GM19240 (cell line): Measurements from ENCODE around the gene CLSTN1.

Source experiments
- DNase-seq: peaks from one replicate; pipeline ENCODE4 v3.0.0; 2011; ENCODE audit warnings: low spot score; ENCODE audit not compliant: insufficient read length

The CLSTN1 gene

DNA sequence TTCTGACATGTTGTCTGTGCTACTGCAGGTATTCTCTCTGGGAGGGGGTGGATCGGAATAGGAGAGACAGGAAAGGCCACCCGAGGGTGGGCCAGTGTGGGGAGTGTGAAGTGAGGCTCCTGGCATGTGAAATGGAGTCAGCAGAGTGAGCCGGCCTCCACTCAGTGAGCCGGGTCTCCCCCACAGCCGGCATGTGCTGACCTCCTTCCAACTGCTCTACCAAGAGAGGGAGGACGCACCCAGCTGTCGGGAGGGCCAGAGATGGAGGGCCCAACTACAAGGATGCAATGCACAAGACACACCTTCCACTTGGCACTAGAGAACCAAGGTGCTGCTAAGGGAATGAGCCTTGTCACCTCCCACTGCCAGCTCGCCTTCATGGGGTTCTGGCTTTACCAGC, 28.2 kb upstream of the CLSTN1 start:
- DNase-seq: no peak

GRCh38 chr1:9850442-9851162, 26.8 kb upstream of the CLSTN1 start:
- no peak for DNase-seq

DNA sequence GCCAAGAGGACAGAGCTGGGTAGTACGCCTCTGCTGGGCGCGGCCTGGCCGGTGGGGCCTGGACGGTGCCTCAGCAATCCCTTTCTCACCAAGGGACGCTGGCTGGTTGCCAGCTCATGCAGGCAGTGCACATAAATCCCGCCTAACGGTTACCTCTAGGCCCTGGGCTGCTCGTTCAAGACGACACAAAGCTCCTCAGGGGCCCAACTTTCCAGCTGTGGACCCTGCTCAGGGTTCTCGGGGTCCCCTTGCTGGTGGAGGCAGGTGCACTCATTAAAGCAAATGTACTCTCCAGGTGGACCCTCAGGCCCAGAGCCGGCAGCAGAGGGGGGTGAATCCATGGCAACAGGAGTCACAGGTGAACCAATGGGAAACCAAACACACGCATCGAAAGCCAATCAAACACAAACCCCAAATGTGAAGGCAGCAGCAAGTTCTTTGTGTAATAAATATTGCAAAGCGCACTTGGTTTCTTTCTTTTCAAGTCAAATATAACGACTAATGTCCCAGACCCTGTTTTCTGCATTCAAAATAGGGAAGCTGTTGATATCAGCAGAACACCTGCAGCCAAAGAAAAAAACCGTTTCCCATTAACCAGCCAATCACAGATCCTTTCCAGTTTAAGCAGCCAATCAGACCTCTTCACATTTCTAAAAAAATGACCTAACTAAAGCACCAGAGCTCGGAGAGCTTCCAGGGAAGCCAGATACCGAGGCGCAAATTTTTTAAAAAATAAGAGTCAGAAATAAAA, 26.1 kb upstream of the CLSTN1 start:
- DNase-seq: peak; percentile 62

GRCh38 chr1:9848022-9848421, 24.3 kb upstream of the CLSTN1 start:
- no peak for DNase-seq

DNA sequence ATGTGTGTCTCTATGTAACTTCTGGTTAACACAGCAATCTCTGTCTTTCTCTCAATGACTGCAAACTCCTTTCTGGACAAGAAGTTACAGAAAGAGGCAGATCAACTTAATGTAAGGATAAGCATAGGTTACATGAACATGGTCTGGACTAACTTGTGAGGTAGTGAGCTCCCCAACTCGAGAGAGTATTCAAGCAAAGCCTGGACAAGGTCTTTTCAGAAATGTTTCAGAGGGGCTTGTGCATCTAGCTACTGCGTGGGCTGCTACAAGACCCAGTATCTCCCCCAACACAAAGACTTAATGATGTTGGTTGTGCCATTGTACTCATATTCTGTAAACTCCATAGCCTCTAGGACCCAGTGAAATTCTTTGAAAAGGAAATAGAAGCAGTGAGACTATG, 23.5 kb upstream of the CLSTN1 start:
- no peak for DNase-seq

- no peak for DNase-seq
Observed at GRCh38 chr1:9846611-9847171, 22.9 kb upstream of the CLSTN1 start.

DNA sequence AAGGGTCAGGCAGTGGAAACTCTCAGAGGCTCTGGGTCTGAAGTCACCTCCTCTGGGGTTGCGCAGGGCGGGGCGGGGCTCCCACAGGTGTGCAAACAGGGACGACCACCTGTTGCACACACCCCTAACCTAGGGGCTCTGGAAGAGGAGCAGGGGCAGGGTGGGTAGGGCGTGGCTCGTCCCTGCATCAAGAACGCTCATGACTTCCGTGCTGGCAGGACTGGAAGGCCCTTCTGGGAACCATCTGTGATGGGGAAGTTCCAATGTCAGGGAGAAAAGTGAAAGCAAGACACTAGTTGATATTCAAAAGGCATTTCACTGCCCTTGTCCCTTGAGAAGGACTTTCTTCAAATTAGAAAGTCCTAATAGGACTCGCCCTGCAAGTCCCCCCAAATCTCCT, 22.1 kb upstream of the CLSTN1 start:
- DNase-seq: no peak

DNA sequence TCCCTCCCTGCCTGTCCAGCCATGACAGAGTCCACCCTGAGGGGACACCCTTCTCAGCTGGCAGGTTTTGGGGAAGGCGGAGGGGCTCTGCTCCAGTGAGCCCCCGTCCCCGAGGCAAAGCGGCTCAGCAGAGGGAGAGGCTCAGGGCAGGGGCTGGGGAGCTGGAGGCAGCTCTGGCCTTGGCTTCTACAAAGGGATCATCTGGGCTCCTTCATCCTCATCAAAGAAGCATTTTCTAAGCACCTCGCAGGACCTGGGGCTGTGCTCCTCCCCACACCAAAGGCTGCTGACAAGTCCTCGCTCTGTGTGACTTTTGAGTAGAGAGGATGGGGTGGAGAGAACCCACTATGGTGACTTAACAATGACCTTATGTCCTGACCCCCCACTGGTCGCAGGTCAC, 21.0 kb upstream of the CLSTN1 start:
- no peak for DNase-seq

DNA sequence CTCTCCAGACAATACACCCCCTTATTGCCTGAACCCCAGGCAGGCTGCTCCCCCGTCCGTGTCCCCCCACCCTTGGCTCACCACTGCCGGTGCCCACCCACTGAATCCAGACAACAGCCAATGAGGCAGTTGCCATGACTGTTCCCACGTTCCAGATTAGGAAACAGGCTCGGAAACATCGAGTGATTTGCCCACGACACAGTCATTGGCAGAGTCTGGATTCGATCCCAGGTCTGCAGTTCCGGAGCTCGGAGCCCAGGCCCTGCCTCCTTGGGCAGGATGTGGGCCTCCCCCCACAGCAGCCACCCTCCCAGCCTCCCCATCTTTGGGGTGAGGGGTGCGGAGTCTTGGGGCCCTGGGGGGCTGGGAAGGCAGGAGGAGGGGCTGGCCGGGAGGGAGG, 20.3 kb upstream of the CLSTN1 start:
- DNase-seq: no peak

GRCh38 chr1:9843576-9843945, 19.8 kb upstream of the CLSTN1 start:
- DNase-seq: no peak

DNA sequence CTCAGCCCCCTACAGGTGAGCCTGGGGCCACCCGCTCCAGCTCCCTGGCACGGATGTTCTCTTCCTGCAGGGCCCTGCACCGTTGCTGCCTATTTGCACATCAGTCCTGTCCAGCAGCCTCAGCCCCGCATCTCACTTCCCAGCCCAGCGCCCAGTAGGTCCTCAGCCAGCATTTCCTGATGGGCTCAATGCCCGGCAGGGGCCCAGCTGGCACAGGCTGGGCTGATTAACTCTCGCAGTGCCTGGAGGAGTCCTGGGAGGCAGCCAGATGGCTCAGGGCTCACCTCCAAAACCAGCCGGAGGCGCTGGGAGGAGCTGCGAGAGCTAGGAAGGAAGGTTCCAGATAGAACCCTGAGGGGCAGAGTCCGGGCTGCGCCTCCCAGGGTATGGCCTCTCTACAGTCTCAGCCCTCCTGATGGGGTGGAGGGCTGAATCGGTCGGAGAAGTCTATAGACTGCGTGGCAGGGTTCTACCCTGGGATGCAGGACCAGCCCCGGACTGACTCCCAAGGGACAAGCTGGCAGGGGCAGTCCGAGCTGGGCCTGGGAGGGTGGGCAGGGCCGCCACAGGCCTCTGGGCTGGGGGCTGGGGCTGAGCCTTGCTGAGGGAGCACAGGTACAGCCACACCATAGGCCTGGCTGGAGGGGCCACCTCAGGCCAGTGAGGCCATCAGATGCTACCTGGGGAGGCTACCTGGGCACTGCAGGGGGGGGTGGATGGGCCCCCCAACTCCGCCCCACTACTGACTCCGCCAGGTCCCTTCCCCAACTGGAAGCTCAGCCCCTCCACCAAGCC, 19.2 kb upstream of the CLSTN1 start:
- no peak for DNase-seq

DNA sequence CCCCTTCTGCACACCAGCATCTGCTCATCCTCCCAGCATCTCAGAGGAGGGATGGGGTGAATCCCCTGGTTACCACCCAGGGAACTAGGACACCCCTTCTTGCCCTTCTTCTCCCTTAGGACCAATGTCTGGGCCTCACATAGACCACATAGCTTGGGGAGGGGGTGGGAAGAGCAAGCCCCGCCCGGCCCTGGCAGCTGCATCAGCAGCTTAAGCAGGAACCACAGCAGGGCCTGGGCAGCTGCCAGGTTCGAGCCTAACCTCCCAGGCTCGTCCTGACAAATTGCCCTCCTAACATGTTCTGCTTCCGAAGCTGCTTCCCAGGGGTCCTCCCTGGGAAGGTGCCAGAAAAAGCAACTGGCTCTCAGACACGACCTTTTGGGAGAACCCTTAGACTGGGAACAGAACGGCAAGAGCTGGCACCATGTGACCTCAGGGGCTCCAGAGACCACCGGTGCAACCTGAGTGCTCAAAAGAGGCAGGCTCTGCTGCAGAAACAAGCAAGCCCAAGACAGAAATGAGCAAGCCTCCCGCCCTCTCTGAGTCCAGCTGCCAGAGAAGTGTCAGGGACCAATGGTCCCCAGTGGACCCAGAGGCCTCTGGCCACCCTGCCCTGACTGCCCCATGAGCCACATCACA, 18.4 kb upstream of the CLSTN1 start:
- DNase-seq: no peak

DNA sequence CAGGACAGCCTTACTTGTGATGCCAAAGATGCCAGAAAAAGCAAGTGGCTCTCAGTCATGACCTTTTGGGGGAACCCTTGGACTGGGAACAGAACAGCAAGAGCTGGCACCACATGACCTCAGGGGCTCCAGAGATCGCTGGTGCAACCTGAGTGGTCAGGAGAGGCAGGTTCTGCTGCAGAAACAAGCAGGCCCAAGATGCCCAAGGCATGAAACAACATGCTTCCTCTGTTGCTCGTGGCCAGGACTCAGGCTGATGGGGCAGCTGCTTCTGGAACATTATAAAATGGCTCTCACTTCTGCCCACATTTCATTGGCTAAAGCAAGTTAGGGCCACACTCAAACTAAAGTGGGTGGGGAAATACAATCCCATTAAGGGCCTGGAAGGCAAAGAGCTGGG, 17.7 kb upstream of the CLSTN1 start:
- DNase-seq: no peak

DNA sequence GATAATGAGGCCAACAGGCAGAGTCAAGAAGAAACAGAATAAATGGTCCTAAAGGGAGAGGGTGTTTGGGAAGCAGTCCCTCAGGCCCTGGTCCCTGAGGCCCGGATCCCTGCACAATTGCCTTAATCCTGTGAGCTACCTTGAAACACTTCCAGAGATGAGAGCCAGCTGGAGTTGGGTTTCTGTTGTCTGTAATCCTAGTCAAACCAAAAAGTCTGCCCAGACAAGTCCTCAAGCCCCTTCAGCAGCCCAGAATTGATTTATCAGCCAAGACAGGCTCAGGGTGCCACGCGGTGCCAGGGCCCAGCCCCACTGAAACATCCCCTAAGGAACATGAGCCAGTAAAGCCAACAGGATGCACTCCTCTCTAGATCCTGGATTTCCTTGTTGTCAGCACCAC, 16.4 kb upstream of the CLSTN1 start:
- DNase-seq: no peak

DNA sequence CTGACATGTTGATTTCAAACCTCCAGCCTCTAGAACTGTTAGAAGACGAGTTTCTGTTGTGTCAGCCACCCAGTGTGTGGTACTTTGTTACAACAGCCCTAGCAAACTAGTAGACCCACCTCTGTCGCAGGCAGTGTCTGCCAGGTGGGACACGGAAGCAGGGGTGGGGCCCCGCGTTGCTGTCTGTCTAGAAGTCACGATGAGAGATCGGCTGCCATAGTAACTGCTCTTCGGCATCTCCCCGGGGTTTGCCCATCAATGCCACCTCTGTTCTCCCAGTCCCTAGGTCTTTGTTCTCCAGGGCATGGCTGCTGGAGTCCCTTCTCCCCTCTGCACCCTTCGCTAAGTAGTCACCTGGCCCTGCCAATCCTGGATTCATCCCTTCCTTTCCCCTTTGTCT, 15.2 kb upstream of the CLSTN1 start:
- no peak for DNase-seq

- DNase-seq: no peak
Observed at GRCh38 chr1:9836632-9836960, 12.8 kb upstream of the CLSTN1 start.

GRCh38 chr1:9835758-9836631, 12.2 kb upstream of the CLSTN1 start:
- no peak for DNase-seq

GRCh38 chr1:9835404-9835757, 11.6 kb upstream of the CLSTN1 start:
- DNase-seq: no peak

- no peak for DNase-seq
Observed at GRCh38 chr1:9833632-9834031, 9.9 kb upstream of the CLSTN1 start.

GRCh38 chr1:9827558-9828185, 3.9 kb upstream of the CLSTN1 start:
- DNase-seq: no peak
